ENCODE results near the gene CD248. TPM values are rescaled to one million over a fixed set of nuclear protein-coding genes. Genes with fewer than 3 reads are reported as not detected.
"Not testable (repeated sequence)": the region's sequence is repeated elsewhere in the genome, so short reads cannot be mapped to it uniquely, and the experiment has no call there.

CD248 gene
- polyA plus RNA-seq, 5 donors: 67.2 to 162 (median 89.2) TPM

- DNase-seq: no peak
These were observed 1.4 kb downstream of the CD248 start for GRCh38 chr11:66315498-66315885.

- DNase-seq: no peak
These were observed 2.0 kb downstream of the CD248 start for GRCh38 chr11:66314561-66315497.

- DNase-seq: no peak
These were observed 2.7 kb downstream of the CD248 start for GRCh38 chr11:66314186-66314501.

- DNase-seq: peak in 1 of 2 donors; percentile 82
These were observed 3.3 kb downstream of the CD248 start for GRCh38 chr11:66313321-66314185.

- DNase-seq: peak; percentile 97 to 98
These were observed 4.1 kb downstream of the CD248 start for GRCh38 chr11:66312549-66313320.

GRCh38 chr11:66311965-66312548 is 4.8 kb downstream of the CD248 start:
- peak; percentile 94 for DNase-seq

GRCh38 chr11:66311470-66311964 is 5.3 kb downstream of the CD248 start:
- no peak for DNase-seq

GRCh38 chr11:66310803-66311440 is 5.9 kb downstream of the CD248 start:
- not testable (repeated sequence) for DNase-seq

GRCh38 chr11:66310324-66310723 is 6.5 kb downstream of the CD248 start:
- DNase-seq: no peak

- DNase-seq: no peak
These were observed 7.4 kb downstream of the CD248 start for GRCh38 chr11:66309475-66309874.

- no peak for DNase-seq
These were observed 14.2 kb downstream of the CD248 start for GRCh38 chr11:66302656-66303055.

- DNase-seq: no peak
These were observed 17.7 kb downstream of the CD248 start for GRCh38 chr11:66299186-66299585.

GRCh38 chr11:66297610-66298009 is 19.2 kb downstream of the CD248 start:
- no peak for DNase-seq

- DNase-seq: no peak
These were observed 21.9 kb downstream of the CD248 start for GRCh38 chr11:66294626-66295620.

- DNase-seq: no peak
These were observed 22.8 kb downstream of the CD248 start for GRCh38 chr11:66293777-66294625.

GRCh38 chr11:66293352-66293751 is 23.5 kb downstream of the CD248 start:
- DNase-seq: no peak

GRCh38 chr11:66292543-66293332 is 24.1 kb downstream of the CD248 start:
- no peak for DNase-seq

Data from right lung (tissue), 5 donors.